ENCODE measurements around the gene GPATCH1. TPM values are rescaled to one million over a fixed set of nuclear protein-coding genes. Genes with fewer than 3 reads are reported as not detected.

Gene GPATCH1
- total and polyA plus RNA-seq, 2 of the 13 experiments (the other 11 are each of a cell fraction or from before 2014, with no cell fraction given) = 6.8 to 6.9 TPM

DNA sequence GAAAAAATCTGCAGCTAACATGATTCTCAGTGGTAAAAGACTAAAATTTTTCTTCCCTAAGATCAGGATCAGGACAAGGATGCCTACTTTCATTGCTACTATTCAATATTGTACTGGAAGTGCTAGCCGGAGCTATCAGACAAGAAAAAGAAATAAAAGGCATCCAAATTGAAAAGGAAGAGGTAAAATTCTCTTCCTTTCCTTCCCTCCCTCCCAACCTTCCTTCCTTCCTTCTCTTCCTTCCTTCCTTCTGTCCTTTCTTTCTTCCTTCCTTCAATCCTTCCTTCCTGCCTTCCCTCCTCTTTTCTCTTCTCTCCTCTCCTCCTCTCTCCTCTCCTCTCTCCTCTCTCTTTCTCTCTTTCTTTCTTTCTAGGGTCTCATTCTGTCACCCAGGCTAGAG lies 86.5 kb downstream of the GPATCH1 start:
- Histone ChIP-seq H3K4me1 (ENCODE audit: insufficient read depth, low read length) (peaks cover 12% of the 10 kb centered on the region), H3K9ac (ENCODE audit: insufficient read depth, low read depth, low read length) (no peak overlapping the region), H3K27ac (ENCODE audit: extremely low read length, insufficient read depth, low read length) (no peak overlapping the region), H3K27me3 (ENCODE audit: control insufficient read depth in 1 of 2, insufficient read depth in 2 of 2, low read length in 2 of 2) (no peaks in the 10 kb centered on the region), H3K9me3 (ENCODE audit: low read length) (peaks cover 8% of the 10 kb centered on the region), H2AFZ (ENCODE audit: low read length) (no peak overlapping the region), H3K4me3 (replicated peaks in 1 of 3; ENCODE audit: insufficient read depth in 1 of 3, low read depth in 2 of 3, low read length in 3 of 3) (no peak overlapping the region), H3K4me2 (ENCODE audit: low read depth, low read length) (no peak overlapping the region), H4K20me1 (ENCODE audit: insufficient read depth, low read length) (no peaks in the 10 kb centered on the region), H3K36me3 (replicated peaks in 1 of 2; ENCODE audit: control insufficient read depth in 1 of 2, insufficient read depth in 2 of 2, low read length in 2 of 2) (no peaks in the 10 kb centered on the region), H3K79me2 (ENCODE audit: insufficient read depth, low read length) (no peaks in the 10 kb centered on the region)
- BruUV-seq (replicated peaks) = no TSS peak
- DNase-seq (ENCODE audit: low spot score) (no peak), FAIRE-seq (no peak), ATAC-seq (no peak)
- intact Hi-C loops (cut with micrococcal nuclease; ENCODE audit: unreplicated experiment) (no loop called here), in situ Hi-C loops (cut with HindIII; ENCODE audit: extremely low pct_ligation_motif_present, low pct_unique_long_range_greater_than_20kb) (no loop called here)
- WGBS (ENCODE audit: low lambda C conversion rate) = 69% methylated on average over 1 of the region's 1 CpG
- POLR2A ChIA-PET = no interaction called here
- CTCF ChIA-PET (ENCODE audit: low intra/inter-chr PET ratio, low total read pairs) = no interaction called here
- TF ChIP-seq TMF1 (CRISPR knock-in tag; IDR thresholded peaks at IDR 0.05; ENCODE audit: low read depth) (no peak), ELF4 (CRISPR knock-in tag; IDR thresholded peaks at IDR 0.05; ENCODE audit: borderline replicate concordance) (no peak), ZNF354B (CRISPR knock-in tag; IDR thresholded peaks at IDR 0.05) (no peak), GABPA (IDR thresholded peaks at IDR 0.05; ENCODE audit: low read depth, low read length) (no peak), GABPA (CRISPR knock-in tag; IDR thresholded peaks at IDR 0.05; ENCODE audit: low read depth) (no peak), FOXJ3 (CRISPR knock-in tag; IDR thresholded peaks at IDR 0.05; ENCODE audit: borderline replicate concordance) (no peak), ZNF616 (CRISPR knock-in tag; IDR thresholded peaks at IDR 0.05; ENCODE audit: low read depth) (no peak), ZNF556 (CRISPR knock-in tag; IDR thresholded peaks at IDR 0.05; ENCODE audit: borderline replicate concordance) (no peak)
- TF ChIP-seq, protein P1, sequence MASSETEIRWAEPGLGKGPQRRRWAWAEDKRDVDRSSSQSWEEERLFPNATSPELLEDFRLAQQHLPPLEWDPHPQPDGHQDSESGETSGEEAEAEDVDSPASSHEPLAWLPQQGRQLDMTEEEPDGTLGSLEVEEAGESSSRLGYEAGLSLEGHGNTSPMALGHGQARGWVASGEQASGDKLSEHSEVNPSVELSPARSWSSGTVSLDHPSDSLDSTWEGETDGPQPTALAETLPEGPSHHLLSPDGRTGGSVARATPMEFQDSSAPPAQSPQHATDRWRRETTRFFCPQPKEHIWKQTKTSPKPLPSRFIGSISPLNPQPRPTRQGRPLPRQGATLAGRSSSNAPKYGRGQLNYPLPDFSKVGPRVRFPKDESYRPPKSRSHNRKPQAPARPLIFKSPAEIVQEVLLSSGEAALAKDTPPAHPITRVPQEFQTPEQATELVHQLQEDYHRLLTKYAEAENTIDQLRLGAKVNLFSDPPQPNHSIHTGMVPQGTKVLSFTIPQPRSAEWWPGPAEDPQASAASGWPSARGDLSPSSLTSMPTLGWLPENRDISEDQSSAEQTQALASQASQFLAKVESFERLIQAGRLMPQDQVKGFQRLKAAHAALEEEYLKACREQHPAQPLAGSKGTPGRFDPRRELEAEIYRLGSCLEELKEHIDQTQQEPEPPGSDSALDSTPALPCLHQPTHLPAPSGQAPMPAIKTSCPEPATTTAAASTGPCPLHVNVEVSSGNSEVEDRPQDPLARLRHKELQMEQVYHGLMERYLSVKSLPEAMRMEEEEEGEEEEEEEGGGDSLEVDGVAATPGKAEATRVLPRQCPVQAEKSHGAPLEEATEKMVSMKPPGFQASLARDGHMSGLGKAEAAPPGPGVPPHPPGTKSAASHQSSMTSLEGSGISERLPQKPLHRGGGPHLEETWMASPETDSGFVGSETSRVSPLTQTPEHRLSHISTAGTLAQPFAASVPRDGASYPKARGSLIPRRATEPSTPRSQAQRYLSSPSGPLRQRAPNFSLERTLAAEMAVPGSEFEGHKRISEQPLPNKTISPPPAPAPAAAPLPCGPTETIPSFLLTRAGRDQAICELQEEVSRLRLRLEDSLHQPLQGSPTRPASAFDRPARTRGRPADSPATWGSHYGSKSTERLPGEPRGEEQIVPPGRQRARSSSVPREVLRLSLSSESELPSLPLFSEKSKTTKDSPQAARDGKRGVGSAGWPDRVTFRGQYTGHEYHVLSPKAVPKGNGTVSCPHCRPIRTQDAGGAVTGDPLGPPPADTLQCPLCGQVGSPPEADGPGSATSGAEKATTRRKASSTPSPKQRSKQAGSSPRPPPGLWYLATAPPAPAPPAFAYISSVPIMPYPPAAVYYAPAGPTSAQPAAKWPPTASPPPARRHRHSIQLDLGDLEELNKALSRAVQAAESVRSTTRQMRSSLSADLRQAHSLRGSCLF (CRISPR knock-in tag; IDR thresholded peaks at IDR 0.05; ENCODE audit: borderline replicate concordance) = no peak
- TF ChIP-seq, protein P2, sequence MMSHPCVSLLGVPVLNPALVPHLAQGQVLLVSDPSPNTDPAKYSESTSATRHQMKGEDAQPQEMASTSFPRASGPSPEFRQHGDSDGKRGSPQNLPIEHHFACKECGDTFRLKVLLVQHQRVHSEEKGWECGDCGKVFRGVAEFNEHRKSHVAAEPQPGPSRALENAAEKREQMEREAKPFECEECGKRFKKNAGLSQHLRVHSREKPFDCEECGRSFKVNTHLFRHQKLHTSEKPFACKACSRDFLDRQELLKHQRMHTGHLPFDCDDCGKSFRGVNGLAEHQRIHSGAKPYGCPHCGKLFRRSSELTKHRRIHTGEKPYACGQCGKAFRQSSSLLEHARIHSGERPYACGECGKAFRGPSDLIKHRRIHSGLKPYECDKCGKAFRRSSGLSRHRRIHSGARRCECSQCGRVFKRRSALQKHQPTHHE (CRISPR knock-in tag; IDR thresholded peaks at IDR 0.05; ENCODE audit: borderline replicate concordance) = no peak
- TF ChIP-seq, protein P3, sequence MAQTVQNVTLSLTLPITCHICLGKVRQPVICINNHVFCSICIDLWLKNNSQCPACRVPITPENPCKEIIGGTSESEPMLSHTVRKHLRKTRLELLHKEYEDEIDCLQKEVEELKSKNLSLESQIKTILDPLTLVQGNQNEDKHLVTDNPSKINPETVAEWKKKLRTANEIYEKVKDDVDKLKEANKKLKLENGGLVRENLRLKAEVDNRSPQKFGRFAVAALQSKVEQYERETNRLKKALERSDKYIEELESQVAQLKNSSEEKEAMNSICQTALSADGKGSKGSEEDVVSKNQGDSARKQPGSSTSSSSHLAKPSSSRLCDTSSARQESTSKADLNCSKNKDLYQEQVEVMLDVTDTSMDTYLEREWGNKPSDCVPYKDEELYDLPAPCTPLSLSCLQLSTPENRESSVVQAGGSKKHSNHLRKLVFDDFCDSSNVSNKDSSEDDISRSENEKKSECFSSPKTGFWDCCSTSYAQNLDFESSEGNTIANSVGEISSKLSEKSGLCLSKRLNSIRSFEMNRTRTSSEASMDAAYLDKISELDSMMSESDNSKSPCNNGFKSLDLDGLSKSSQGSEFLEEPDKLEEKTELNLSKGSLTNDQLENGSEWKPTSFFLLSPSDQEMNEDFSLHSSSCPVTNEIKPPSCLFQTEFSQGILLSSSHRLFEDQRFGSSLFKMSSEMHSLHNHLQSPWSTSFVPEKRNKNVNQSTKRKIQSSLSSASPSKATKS (CRISPR knock-in tag; IDR thresholded peaks at IDR 0.05) = no peak
- TF ChIP-seq, protein P4, sequence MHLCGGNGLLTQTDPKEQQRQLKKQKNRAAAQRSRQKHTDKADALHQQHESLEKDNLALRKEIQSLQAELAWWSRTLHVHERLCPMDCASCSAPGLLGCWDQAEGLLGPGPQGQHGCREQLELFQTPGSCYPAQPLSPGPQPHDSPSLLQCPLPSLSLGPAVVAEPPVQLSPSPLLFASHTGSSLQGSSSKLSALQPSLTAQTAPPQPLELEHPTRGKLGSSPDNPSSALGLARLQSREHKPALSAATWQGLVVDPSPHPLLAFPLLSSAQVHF (CRISPR knock-in tag; IDR thresholded peaks at IDR 0.05) = no peak
